ENCODE data around the gene SH3BP1. TPM values are rescaled to one million over a fixed set of nuclear protein-coding genes. Genes with fewer than 3 reads are reported as not detected.
"Not testable (repeated sequence)": the region's sequence is repeated elsewhere in the genome, so short reads cannot be mapped to it uniquely, and the experiment has no call there.

Gene SH3BP1
- total RNA-seq, 2 experiments from 2014 or later: 216 to 218 TPM

DNA sequence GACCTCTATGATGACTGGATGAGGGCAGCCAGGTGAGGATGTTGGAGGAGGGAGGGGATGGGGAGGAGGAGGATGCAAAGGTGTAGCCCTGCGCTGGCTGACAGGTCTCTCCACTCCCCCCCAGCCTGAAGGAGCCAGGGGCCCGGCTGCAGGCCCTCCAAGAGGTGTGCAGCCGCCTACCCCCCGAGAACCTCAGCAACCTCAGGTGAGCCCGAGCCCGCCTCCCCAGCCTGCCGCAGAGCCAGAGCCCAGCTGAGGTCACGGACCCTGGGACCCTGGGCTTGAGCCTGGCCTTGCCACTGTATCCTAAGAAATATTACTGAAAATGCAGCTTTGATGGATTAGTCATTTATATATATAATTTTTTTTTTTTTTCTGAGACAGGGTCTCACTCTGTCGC is 7.8 kb downstream of the SH3BP1 start:
- Mint-ChIP-seq H3K4me1 (ENCODE audit: low read depth) (peaks cover 27% of the 10 kb centered on the region), H3K27me3 (ENCODE audit: low read depth) (no peaks in the 10 kb centered on the region), H3K36me3 (ENCODE audit: low read depth) (peaks cover 79% of the 10 kb centered on the region), H3K27ac (no peak overlapping the region), H3K4me3 (no peak overlapping the region), H3K9me3 (ENCODE audit: insufficient read depth) (no peaks in the 10 kb centered on the region)
- no peak for ATAC-seq
- DNase-seq: no peak
- ChIA-PET POLR2A (no interaction called here), CTCF (interaction anchor here (1.7 kb wide), 1 partner anchor 10 kb away, joined by 5 read pairs; no protein-coding TSS in a partner anchor)

DNA sequence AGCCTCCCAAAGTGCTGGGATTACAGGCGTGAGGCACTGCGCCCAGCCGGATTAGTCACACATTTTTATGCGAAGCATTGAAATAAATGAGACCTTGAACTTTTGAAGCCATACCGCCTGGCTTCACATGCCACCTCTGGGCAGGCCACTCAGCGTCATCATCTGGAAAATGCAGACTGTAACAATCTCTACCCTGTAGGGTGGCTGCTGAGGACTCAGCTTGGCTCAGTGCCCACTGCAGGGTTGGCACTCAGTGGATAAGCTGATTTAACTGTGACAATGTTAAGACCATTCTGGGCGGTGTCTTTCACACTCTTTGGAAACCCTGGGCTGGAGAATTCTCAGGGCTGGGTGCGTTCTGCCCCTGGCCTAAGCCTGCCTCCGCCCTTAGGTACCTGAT is 8.5 kb downstream of the SH3BP1 start:
- Mint-ChIP-seq H3K27ac (no peak overlapping the region), H3K27me3 (ENCODE audit: low read depth) (no peaks in the 10 kb centered on the region), H3K36me3 (ENCODE audit: low read depth) (peaks cover 75% of the 10 kb centered on the region), H3K4me1 (ENCODE audit: low read depth) (peaks cover 21% of the 10 kb centered on the region), H3K4me3 (no peak overlapping the region), H3K9me3 (ENCODE audit: insufficient read depth) (no peaks in the 10 kb centered on the region)
- ChIA-PET POLR2A (interaction anchor here (1.3 kb wide), 1 partner anchor 15 kb away, joined by 3 read pairs; no protein-coding TSS in a partner anchor), CTCF (interaction anchor here (1.1 to 1.7 kb wide), 2 partner anchors 11 to 34 kb away, joined by 3 to 5 read pairs; no protein-coding TSS in a partner anchor)
- ATAC-seq: no peak
- DNase-seq: no peak

DNA sequence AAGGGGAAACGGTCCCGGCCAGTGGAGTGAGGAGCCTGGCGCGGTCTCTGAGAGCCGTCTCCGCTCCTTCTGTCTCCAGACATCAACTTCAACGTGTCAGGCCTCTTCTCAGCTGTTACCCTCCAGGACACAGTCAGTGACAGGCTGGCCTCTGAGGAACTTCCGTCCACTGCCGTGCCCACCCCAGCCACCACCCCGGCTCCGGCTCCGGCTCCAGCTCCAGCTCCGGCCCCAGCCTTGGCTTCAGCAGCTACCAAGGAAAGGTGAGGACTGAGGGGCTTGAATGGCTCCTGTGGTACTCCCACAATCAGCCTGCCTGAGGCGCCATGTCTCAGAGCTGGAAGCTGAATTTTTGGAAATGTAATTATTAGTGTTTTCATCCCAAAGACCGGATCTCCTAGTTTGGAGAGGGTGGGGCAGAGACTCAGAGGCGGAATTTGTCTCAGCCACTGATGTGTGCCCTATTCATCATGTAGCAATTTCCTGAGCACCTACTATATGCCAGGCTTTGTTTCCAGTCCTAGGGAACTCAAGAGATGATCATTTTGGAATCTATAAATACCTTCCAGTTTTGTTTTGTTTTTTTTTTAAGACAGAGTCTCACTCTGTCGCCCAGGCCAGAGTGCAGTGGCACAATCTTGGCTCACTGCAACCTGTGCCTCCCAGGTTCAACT is 11.1 kb downstream of the SH3BP1 start:
- ChIA-PET CTCF (interaction anchor here (0.9 to 2.8 kb wide), 3 partner anchors 8 to 31 kb away, joined by 3 to 12 read pairs (median 7); no protein-coding TSS in a partner anchor), POLR2A (no interaction called here)
- Mint-ChIP-seq H3K36me3 (ENCODE audit: low read depth) (peaks cover 63% of the 10 kb centered on the region), H3K27ac (no peak overlapping the region), H3K27me3 (ENCODE audit: low read depth) (no peaks in the 10 kb centered on the region), H3K4me3 (no peak overlapping the region), H3K9me3 (ENCODE audit: insufficient read depth) (no peaks in the 10 kb centered on the region), H3K4me1 (ENCODE audit: low read depth) (peaks cover 4% of the 10 kb centered on the region)
- DNase-seq (no peak), ATAC-seq (no peak)

DNA sequence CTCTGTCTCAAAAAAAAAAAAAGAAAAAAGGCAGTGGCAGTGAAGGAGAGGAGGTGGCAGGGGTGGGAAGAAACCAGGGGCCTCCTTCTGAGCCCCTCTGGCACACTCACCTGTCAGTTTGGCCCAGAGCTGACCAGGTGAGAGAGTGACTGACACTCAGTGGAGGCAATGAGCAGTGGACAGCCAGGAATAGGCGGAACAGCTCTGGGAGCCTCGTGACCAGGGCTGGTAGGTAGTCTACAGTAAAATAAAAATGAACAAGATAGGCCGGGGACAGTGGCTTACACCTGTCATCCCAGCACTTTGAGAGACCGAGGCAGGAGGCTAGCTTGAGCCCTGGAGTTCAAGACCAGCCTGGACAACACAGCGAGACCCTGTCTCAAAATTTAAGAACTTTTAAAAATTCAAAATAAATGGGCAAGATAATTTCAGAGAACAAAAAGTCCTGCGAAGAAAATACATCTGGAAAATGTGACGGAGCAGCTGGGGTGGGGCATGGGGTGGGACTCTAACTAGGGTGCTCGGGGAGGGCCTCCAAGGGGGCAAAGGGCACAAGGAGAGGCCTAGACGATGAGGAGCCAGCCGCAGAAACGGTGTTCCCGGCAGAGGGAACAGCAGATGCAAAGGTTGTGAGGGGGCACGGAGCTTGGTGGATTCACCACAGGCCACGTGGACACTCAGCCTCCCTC is 15.2 kb downstream of the SH3BP1 start:
- no peaks in the 10 kb centered on the region for H3K9me3 Mint-ChIP-seq (ENCODE audit: insufficient read depth)
- CTCF ChIA-PET: interaction anchor here (1.0 kb wide), 2 partner anchors 13 to 47 kb away, joined by 3 read pairs; no protein-coding TSS in a partner anchor
- ATAC-seq (no peak), DNase-seq (no peak)
- H3K4me1 Mint-ChIP-seq (ENCODE audit: low read depth): peaks cover 10% of the 10 kb centered on the region
- no peak overlapping the region for H3K4me3 Mint-ChIP-seq
- H3K36me3 Mint-ChIP-seq (ENCODE audit: low read depth): peaks cover 43% of the 10 kb centered on the region
- H3K27me3 Mint-ChIP-seq (ENCODE audit: low read depth): no peaks in the 10 kb centered on the region
- POLR2A ChIA-PET: interaction anchor here (0.6 to 1.5 kb wide), 2 partner anchors 9 to 12 kb away, joined by 3 read pairs; no protein-coding TSS in a partner anchor
- H3K27ac Mint-ChIP-seq: peak overlapping the region; percentile 60

DNA sequence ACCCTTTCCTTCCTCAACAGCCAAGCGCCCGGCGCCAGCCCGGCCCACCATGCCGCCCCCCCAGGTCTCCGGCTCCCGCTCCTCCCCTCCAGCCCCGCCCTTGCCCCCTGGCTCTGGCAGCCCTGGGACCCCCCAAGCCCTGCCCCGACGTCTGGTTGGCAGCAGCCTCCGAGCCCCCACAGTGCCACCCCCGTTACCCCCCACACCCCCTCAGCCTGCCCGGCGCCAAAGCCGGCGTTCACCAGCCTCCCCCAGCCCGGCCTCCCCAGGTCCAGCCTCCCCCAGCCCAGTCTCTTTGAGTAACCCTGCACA is 15.7 kb downstream of the SH3BP1 start:
- H3K27me3 Mint-ChIP-seq (ENCODE audit: low read depth): no peaks in the 10 kb centered on the region
- POLR2A ChIA-PET: interaction anchor here (0.6 to 1.5 kb wide), 2 partner anchors 9 to 12 kb away, joined by 3 read pairs; no protein-coding TSS in a partner anchor
- ATAC-seq: no peak

DNA sequence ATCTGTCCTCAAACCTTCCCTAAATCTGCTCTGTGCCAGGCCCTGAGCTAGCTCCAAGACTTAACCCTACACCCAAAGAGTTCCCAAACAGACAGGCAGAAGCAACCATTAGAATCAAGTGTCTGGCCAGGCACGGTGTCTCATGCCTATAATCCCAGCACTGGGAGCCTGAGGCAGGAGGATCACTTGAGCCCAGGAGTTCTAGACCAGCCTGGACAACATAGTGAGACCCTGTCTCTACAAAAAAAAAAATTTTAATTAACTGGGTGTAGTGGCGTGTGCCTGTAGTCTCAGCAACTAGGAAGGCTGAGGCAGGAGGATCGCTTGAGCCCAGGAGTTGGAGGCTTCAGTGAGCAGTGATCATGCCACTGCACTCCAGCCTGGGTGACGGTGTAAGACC is 17.1 kb downstream of the SH3BP1 start:
- not testable (repeated sequence) for ATAC-seq; H3K9me3 Mint-ChIP-seq (ENCODE audit: insufficient read depth); DNase-seq; H3K4me3 Mint-ChIP-seq; H3K27me3 Mint-ChIP-seq (ENCODE audit: low read depth)
- Mint-ChIP-seq H3K27ac (peak overlapping the region; percentile 73), H3K4me1 (ENCODE audit: low read depth) (peaks cover 28% of the 10 kb centered on the region), H3K36me3 (ENCODE audit: low read depth) (peaks cover 33% of the 10 kb centered on the region)
- CTCF ChIA-PET: interaction anchor here (4.3 to 9.5 kb wide), 3 partner anchors 17 to 49 kb away, joined by 23 to 241 read pairs (median 201); partner anchors contain the start of genes GGA1, LGALS1 and SH3BP1
- POLR2A ChIA-PET: interaction anchor here (0.7 to 2.9 kb wide), 3 partner anchors 8 to 19 kb away, joined by 3 to 19 read pairs (median 3); partner anchors contain the start of gene LGALS1

More for the DNA sequence above, 15.7 kb downstream of the SH3BP1 start:
- DNase-seq: no peak
- Mint-ChIP-seq H3K36me3 (ENCODE audit: low read depth) (peaks cover 38% of the 10 kb centered on the region), H3K27ac (no peak overlapping the region), H3K4me3 (no peak overlapping the region), H3K4me1 (ENCODE audit: low read depth) (peaks cover 15% of the 10 kb centered on the region), H3K9me3 (ENCODE audit: insufficient read depth) (no peaks in the 10 kb centered on the region)
- CTCF ChIA-PET: interaction anchor here (1.0 kb wide), 2 partner anchors 13 to 48 kb away, joined by 3 read pairs; no protein-coding TSS in a partner anchor

DNA sequence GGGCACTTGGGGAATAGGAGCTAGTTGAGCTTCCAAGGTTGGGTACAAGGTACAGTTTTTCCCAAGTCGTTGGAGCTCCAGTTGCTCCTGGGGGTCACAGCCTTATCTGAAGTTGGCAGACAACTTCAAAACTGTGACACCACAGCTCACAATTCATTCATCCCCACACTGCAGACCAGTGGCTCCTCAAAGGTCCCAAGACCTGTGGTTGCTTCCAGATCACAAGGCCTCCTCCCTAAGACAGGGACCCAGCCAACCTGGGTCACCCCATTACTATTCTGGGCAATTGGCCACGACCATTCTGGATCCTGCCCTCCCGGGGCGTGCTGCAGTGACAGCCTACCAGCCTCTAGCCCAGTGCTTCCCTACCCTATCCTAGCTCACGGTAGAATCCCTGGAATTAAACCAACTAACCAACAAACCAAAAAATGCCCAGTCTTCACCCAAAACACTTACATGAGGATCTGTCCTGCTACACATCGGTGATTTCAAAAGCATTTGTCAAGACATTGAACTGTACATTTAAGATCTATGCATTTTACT is 18.2 kb downstream of the SH3BP1 start:
- H3K27me3 Mint-ChIP-seq (ENCODE audit: low read depth): no peaks in the 10 kb centered on the region
- ChIA-PET POLR2A (interaction anchor here (0.8 to 2.9 kb wide), 12 partner anchors 14 to 49 kb away, joined by 3 to 21 read pairs (median 6); partner anchors contain the start of genes GGA1, LGALS1 and SH3BP1), CTCF (interaction anchor here (0.8 to 9.5 kb wide), 14 partner anchors 12 to 415 kb away, joined by 3 to 241 read pairs (median 8); partner anchors contain the start of genes GGA1, LGALS1, NOL12 and SH3BP1)
- DNase-seq (no peak), ATAC-seq (no peak)
- peak overlapping the region; percentile 78 for H3K4me3 Mint-ChIP-seq
- H3K9me3 Mint-ChIP-seq (ENCODE audit: insufficient read depth): no peaks in the 10 kb centered on the region
- peaks cover 36% of the 10 kb centered on the region for H3K4me1 Mint-ChIP-seq (ENCODE audit: low read depth)
- peak overlapping the region; percentile 87 for H3K27ac Mint-ChIP-seq
- peaks cover 34% of the 10 kb centered on the region for H3K36me3 Mint-ChIP-seq (ENCODE audit: low read depth)

DNA sequence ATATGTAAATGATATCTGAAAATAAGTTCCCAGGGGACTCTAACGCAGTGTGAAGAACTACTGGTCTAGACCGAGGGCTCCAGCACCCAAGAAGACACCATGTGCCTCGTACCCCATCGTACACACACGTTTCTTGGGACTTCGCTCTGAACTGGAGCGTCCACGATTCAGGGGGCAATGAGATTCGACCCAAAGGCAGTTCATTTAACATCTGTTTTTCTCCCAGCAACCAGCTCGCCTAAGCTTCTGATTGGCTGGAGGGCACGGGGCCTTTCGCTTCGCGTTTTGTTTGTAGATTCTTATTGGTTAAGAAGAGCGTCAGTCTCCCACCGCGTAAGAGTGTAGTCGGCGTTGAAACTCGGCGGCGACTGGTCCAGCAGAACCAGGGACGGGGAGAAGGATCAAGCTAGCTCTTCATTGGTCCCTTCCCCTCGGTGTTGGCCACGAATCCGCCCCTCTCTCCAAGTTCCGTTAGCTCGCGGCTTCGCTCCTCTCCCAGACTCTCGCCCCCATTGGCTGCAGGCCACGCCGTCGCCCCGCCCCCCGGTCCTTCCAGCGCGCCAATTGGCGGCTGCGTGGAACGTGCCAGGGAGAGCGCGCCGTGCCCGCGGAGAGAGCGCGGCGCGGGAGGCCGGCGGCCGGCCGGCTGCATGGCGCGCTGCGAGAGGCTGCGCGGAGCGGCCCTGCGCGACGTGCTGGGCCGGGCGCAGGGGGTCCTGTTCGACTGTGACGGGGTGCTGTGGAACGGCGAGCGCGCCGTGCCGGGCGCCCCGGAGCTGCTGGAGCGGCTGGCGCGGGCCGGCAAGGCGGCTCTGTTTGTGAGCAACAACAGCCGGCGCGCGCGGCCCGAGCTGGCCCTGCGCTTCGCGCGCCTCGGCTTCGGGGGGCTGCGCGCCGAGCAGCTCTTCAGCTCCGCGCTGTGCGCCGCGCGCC is 18.9 kb downstream of the SH3BP1 start, which contains the start of gene PDXP:
Gene PDXP (plus strand): TSS at position 591 of the 933 bp plus-strand sequence. CDS start 60 bp downstream, at position 651.
- ChIA-PET CTCF (interaction anchor here (0.8 to 9.5 kb wide), 15 partner anchors 9 to 416 kb away, joined by 3 to 241 read pairs (median 8); partner anchors contain the start of genes GGA1, LGALS1, NOL12 and SH3BP1), POLR2A (interaction anchor here (0.7 to 2.9 kb wide), 16 partner anchors 13 to 50 kb away, joined by 3 to 21 read pairs (median 6); partner anchors contain the start of genes GGA1, LGALS1, NOL12 and SH3BP1)
- peaks cover 37% of the 10 kb centered on the region for H3K4me1 Mint-ChIP-seq (ENCODE audit: low read depth)
- H3K9me3 Mint-ChIP-seq (ENCODE audit: insufficient read depth): no peaks in the 10 kb centered on the region
- peak within 1 kb of the TSS; percentile 87 for H3K4me3 Mint-ChIP-seq
- DNase-seq (peak; percentile 99), ATAC-seq (peak; percentile 98)
- no peaks in the 10 kb centered on the region for H3K27me3 Mint-ChIP-seq (ENCODE audit: low read depth)
- H3K36me3 Mint-ChIP-seq (ENCODE audit: low read depth): peaks cover 27% of the 10 kb centered on the region
- peak within 1 kb of the TSS; percentile 87 for H3K27ac Mint-ChIP-seq

DNA sequence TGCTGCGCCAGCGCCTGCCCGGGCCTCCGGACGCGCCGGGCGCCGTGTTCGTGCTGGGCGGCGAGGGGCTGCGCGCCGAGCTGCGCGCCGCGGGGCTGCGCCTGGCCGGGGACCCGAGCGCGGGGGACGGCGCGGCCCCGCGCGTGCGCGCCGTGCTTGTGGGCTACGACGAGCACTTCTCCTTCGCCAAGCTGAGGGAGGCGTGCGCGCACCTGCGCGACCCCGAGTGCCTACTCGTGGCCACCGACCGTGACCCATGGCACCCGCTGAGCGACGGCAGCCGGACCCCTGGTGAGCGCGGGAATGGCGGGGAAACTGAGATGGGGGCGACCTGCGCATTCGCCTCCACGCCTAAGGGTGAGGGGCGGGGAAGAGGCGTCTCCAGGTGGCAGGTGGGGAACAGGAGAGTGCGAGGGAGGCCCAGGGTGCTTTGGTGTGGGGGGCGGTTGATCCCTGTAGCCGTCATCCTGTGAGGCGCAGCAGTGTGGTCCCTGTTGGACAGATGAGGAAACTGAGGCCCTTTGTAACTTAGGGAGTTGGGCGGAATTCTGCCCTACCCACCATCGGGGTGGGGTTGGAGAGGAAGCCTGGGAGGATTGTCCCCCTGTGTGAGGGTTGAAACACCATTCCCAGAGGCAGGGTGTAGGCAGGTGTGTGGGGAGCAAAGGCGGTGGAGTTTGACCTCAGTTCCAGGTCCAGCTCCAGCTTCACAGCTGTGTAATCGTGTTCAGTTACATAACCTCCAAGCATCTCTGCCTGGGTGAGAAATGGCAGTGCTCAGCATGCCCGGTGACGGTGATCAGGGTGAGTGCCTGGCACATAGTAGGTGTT is 19.8 kb downstream of the SH3BP1 start:
- peak overlapping the region; percentile 64 for H3K27ac Mint-ChIP-seq
- POLR2A ChIA-PET: interaction anchor here (0.7 to 2.9 kb wide), 12 partner anchors 12 to 51 kb away, joined by 3 to 19 read pairs (median 7); partner anchors contain the start of genes GGA1, LGALS1, NOL12 and SH3BP1

More for the DNA sequence above, 19.8 kb downstream of the SH3BP1 start:
- DNase-seq: no peak
- Mint-ChIP-seq H3K4me3 (peak overlapping the region; percentile 87), H3K9me3 (ENCODE audit: insufficient read depth) (no peaks in the 10 kb centered on the region), H3K36me3 (ENCODE audit: low read depth) (peaks cover 24% of the 10 kb centered on the region), H3K27me3 (ENCODE audit: low read depth) (no peaks in the 10 kb centered on the region), H3K4me1 (ENCODE audit: low read depth) (peaks cover 39% of the 10 kb centered on the region)
- CTCF ChIA-PET: interaction anchor here (1.2 to 9.5 kb wide), 9 partner anchors 9 to 237 kb away, joined by 3 to 241 read pairs (median 10); partner anchors contain the start of genes GGA1, LGALS1 and SH3BP1
- no peak for ATAC-seq

Data from activated CD8-positive, alpha-beta T cell treated with anti-CD3 and anti-CD28 coated beads, Interleukin-2, amount 10 ng/mL, durations not matched to agents 7 days and 5 days (primary cell).